HTERT RPE-1 (cell line): ENCODE results near the gene MTHFD1L.

Source experiments
- in situ Hi-C: fragments of 300-500 bp; cut with MboI; formaldehyde crosslinking; loops from 4 replicates; pipeline ENCODE4 v1.14.3; 2020; ENCODE audit warnings: low sequenced_read_pairs

MTHFD1L gene

DNA sequence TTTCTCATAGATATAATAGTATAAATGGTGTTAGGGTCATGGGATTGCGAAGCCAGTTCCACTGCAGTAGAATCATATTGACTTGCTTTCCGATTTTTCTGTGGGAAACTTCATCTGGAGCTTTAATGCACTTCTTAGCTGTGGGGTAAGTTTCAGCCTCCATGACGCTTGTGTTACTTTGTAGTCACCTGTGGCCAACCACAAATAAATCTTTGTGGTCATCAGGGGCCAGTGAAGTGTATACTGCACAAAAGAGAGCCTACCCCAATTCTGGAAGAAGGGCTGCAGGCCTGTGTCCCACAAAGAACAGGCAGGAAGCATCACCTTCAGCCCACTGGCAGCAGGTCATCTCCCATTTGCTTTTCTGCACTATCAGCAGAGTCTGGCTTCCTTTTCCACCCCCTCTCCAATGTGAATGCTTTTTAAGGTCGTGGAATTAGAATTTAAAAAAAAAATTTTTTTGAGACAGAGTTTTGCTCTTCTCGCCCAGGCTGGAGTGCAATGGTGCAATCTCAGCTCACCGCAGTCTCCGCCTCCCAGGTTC is 32.0 kb downstream of the MTHFD1L start:
- in situ Hi-C loops: no loop called here

DNA sequence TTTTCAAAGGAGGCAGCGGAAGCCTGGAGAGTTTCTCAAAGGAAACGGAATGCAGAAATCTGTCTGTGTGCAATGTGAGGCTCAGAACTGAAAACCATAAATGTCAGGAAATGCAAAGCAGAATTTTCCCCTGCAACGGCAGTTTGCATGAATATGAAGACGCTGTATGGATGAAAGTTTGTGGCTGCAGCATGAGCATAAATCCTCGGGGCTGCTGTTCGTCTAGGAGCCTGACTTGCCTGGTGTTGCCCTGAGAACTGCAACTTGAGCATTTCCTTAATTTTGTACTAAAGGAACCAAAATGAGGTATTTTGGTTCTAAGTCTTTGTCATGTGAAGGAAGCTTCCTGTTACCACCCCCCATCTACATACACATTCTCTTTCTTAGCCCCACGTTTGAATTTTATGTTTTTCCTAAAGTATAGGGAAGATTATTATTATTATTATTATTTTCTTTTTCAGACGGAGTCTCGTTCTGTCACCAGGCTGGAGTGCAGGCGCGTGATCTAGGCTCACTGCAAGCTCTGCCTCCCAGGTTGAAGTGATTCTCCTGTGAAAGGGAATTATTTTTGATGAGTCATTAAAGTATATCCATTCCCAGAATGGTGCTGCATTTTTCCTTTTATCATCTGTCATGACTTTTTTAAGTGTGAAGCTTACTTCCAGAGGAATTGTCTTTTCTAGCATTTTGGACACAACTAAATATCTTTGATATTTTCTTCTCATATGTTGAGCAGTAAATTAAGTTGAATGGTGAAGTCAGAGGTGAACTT is 33.1 kb downstream of the MTHFD1L start:
- in situ Hi-C loops: no loop called here

- in situ Hi-C loops: no loop called here
These were observed 33.7 kb downstream of the MTHFD1L start for GRCh38 chr6:150899231-150899630.

DNA sequence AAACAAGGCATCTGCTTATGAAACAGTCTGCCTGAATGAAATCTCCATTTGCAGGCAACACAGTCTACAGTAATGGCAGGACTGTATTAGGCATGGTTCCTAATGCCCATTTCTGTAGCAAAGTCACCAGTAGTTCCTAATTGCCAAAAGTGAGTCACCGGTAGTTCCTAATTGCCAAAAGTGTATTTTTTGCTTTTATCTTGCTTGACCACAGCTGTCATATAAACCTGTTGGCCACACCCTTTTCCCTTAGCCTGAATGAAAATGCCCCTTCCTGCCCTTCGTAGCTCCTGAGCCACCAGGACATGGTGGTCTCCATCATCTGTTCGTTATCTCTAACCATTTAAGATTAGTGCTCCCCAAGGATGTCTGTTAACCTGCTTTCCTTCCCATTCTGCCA is 34.5 kb downstream of the MTHFD1L start:
- in situ Hi-C loops: no loop called here

DNA sequence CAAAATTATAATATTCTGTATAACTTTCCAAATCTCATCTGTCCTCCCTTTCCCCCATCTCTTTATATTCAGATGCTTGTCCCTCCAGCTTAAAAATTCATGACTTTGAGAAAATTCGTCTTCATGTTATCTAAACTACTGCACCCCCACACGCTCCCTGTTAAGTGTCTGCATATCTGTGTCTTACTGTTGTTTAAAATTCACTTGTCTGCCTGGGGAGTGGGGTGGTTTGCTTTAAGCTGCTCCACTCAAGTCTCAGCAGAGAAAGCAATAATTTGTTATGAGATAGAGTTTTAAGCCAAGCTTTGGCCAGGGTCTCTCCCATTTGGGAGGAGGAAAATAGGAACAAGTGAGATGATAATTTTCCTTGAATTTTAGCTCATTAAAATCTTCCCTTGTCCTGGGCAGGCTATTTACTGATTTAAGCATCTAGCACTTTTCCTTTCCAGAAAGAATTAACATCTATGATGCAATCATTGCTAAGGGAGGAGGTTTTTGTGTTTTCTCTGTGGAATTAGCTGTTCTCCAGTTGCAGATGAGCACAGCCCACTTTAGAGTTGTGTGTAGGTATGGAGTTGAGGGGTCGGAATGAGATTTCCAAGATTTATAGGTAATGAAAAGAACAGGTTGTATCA is 36.8 kb downstream of the MTHFD1L start:
- in situ Hi-C loops: no loop called here

DNA sequence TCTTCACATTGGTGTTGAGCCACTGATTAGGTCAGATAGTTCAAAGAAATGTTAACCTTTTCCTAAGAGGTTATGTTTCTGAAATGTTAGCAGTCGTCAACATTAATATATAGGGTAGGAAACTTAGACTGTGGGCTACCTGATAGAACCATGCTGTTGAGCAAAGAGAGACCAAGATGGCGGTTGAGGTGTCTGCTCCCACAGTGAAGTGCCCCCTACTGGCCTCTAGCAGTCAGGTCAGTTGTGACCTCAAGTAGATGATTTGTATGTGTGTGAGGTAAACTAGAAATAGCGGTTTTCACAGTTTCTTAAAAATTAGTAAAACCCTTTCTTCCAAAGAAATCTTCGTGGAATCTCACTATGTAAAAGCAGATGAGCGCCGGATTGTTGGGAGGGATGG is 40.3 kb downstream of the MTHFD1L start:
- in situ Hi-C loops: no loop called here

DNA sequence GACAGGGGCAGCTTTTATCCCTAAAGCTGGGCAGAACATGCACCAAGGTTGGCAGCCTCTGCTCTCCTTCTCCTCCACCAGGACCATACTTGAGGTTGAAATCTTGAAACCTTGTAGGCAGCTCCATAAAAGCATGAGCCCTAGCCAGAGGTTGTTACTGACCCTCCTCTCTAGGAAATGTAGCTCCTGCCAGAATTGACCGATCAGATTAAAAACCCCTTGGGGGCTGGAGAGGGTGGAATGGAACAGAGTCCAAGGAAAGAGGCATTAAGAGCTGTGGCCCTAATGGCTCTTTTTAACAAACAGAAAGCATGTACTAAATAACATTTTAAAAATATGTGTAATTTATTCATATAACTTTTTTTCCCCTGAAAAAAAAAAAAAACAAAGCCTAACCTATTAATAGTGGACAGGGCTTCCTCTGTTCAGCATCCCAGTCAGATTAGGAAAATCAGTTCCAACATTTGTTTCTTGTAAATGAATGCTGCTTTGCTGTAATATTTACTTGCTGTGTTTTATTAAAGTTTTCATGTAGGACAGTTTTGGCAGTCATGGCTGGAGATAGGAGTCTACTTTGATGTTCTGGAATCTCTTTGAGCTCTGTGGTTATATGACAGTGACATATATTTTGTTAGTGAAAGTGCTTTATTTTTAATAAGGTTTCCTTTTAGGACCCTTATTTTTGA is 41.3 kb downstream of the MTHFD1L start:
- in situ Hi-C loops: no loop called here

GRCh38 chr6:150907383-150907782 is 41.9 kb downstream of the MTHFD1L start:
- in situ Hi-C loops: no loop called here

DNA sequence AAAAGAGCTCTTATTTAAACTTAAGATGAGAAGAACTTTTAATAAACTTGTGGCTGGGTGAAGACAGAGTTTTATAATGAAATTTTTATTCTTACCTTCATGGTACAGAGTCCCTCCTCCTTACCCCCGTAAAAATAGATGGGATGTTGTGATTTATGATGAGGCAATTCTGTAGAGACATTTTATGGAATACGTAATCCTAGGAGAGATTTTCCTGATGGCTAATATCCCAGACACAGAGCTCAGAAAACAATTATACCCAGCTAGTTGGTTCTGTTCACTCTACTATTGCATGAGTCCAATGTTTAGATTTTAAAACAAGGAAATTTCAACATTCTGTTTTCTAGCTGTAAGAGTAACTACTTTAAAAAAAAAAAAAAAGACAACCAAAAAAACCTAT is 43.4 kb downstream of the MTHFD1L start:
- in situ Hi-C loops: no loop called here

DNA sequence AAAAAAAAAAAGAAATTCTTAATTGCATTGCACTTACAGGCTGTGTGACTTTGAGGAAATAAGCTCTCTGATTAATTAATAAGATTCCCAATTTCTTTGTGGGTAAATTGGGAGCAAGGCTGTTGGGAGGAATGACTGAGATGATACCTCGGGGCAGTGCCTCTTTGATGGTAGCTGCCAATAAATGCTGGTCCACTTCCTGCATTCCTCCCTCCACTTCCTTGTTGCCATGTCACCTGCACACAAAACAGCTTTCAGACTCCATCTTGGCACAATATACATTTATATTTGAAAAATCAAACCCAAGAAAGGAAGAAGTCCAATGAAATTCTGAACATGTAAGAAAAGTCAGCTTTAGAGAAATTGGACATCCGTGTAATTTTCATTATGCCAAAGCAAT is 45.1 kb downstream of the MTHFD1L start:
- in situ Hi-C loops: no loop called here

DNA sequence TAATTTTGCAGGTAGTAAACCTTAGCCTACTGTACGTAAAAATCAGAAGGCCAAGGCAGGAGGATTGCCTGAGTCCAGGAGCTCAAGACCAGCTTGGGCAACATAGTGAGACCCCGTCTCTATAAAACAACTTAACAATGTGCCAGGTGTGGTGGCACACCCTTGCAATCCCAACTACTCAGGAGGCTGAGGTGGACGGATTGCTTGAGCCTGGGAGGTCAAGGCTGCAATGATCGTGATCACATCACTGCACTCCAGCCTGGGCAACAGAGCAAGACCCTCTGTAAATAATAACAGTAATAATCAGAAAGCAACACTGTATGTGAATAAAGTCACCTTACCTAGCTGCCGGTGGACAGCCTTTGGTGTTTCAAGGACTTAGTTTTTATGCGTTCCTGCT is 48.9 kb downstream of the MTHFD1L start:
- in situ Hi-C loops: no loop called here

- in situ Hi-C loops: no loop called here
These were observed 49.8 kb downstream of the MTHFD1L start for GRCh38 chr6:150915131-150915879.

DNA sequence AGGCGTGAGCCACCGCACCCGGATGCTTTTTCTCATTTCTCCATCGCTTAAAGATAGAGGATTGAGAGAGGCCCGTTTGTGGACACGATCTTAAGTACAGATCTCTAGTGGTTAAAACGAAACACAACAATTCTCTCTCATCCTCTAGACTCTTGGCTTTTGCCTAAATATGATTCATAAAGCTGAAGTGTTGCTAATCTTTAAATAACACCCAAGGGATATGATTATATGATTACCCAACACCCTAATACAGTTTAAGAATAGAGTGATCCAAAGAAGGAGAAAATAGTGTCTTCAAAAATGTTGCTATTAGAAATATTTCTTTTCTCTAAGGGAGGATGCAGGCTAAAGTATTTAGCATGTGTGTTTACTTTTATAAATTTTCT is 50.4 kb downstream of the MTHFD1L start:
- in situ Hi-C loops: no loop called here

DNA sequence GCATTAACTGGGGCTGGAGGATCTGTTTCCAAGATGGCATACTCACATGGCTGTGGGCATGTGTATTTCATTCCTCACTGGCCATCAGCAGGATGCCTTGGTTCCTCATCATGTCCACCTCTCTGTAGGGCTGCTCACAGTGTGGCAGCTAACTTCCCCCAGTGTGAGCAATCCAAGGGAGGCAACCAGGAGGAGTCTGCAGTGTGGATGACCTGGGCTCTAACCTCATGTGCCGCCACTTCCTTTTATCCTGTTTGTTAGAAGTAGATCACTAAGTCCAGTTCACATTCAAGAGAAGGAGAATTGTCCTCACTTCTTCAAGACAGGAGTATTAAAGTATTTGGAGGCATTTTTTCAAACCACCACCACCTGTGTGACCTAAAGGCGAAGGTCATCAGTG is 54.4 kb downstream of the MTHFD1L start:
- in situ Hi-C loops: no loop called here

- in situ Hi-C loops: no loop called here
These were observed 56.6 kb downstream of the MTHFD1L start for GRCh38 chr6:150922137-150922536.

- in situ Hi-C loops: no loop called here
These were observed 59.5 kb downstream of the MTHFD1L start for GRCh38 chr6:150924808-150925589.

DNA sequence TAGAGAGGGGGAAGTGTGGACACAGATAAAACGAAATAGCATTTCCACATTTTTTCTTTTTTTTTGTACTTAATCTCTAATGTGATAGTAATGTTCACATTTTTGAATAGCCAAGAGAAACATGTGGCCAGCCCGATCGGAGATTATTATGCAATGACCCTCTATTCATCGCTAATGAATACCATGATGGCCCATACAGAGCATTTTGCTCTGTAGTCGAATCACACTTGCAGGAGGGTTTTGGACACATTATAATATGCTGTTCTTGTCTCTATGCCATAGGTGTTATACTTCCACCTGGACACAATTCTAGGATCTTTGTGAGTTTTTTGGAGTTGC is 60.1 kb downstream of the MTHFD1L start:
- in situ Hi-C loops: no loop called here

DNA sequence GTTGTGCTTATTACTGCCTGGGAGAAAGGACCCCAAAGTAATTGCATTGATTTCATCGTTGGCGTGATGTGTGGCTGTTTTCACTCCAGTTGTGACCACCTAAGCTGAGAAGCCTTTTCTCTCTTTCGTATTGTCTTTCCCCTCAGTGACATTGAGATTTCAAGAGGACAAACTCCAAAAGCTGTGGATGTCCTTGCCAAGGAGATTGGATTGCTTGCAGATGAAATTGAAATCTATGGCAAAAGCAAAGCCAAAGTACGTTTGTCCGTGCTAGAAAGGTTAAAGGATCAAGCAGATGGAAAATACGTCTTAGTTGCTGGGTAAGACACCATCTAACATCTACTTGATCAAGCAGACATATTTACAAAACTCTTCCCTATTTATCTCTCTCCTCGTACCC is 60.5 kb downstream of the MTHFD1L start:
- in situ Hi-C loops: no loop called here

DNA sequence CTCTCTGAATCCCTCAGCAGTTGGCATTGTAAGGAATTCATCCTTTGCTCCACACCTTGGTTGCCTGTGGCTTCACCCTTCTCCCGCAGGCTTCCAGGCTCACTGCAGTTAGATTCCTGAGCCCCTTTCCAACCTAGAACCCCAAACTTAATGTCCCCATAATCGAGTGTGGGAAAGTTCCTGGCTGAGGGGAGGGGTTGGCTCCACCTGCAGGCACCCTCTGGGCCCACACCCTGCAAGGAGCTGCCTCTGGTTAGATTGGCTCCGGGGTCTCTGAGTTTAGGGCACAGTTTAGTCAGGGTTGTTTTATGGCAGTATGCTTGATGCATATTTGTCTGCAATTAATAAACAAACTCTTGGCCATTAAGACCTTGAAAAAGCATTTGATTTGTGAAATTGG is 63.4 kb downstream of the MTHFD1L start:
- in situ Hi-C loops: no loop called here

DNA sequence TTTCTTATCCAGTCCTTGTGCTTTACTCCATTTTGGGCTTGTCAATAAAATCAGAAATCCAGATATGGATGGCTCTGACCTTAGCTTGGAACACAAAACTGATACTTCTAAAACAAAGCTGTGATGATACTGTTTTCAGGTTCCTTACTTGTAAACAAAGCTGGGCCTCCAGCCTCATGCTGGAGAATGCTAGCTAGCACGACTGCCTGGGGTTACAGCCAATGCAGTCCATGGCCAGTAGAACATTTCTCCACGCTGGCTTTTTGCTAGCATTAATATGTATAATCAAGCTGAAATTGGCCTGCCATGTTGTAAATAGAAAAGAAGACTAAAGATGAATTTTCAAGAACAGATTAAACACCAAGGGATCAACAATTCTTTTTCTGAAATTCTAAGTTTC is 63.9 kb downstream of the MTHFD1L start:
- in situ Hi-C loops: no loop called here

DNA sequence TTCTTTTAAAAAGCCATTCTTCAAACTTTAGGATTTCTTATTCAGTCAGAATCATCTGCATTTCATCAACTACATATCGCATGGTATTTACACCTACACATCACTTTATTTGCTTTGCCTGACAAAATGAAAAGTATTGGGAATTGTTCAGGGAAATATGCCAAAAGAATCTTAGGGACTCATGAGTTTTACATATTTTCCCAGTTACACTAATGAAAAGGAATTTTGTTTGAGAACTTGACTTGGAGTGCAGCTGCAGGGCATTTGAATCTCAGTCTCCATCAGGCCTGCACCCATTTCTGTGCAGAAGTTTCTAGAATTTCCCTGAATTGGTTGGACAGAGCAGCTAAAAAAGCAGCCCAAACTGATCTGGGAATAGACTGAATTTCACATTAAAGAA is 65.3 kb downstream of the MTHFD1L start:
- in situ Hi-C loops: no loop called here
